Breast epithelium (tissue), 3 donors: ENCODE data around the gene UBAC1.

ENCODE experiments used
- CTCF ChIP-seq, 3 donors: fragments of 450-650 bp; IDR thresholded peaks; one replicate each; pipeline ENCODE4 v1.5.1; 2016 to 2017; ENCODE audit warnings: antibody characterized with exemption in 3 of 3, mild to moderate bottlenecking in 3 of 3, moderate library complexity in 3 of 3
- POLR2A ChIP-seq: fragments of 450-650 bp; IDR thresholded peaks from one replicate; pipeline ENCODE4 v1.6.1; 2016; ENCODE audit warnings: antibody characterized with exemption, mild to moderate bottlenecking, moderate library complexity

- TF ChIP-seq CTCF (IDR thresholded peaks at IDR 0.05) (no peak), POLR2A (no peak)
These were observed 33.0 kb downstream of the UBAC1 start for GRCh38 chr9:135928074-135928730.
